Activated CD4-positive, alpha-beta T cell treated with anti-CD3 and anti-CD28 coated beads for 24 hours (primary cell): ENCODE measurements around the gene LCMT1.

Source experiments
- DNase-seq, 2 donors: peaks; one replicate each; pipeline ENCODE4 v3.0.0-alpha.2; 2020; ENCODE audit warnings: low read depth in 2 of 2

Gene LCMT1

DNA sequence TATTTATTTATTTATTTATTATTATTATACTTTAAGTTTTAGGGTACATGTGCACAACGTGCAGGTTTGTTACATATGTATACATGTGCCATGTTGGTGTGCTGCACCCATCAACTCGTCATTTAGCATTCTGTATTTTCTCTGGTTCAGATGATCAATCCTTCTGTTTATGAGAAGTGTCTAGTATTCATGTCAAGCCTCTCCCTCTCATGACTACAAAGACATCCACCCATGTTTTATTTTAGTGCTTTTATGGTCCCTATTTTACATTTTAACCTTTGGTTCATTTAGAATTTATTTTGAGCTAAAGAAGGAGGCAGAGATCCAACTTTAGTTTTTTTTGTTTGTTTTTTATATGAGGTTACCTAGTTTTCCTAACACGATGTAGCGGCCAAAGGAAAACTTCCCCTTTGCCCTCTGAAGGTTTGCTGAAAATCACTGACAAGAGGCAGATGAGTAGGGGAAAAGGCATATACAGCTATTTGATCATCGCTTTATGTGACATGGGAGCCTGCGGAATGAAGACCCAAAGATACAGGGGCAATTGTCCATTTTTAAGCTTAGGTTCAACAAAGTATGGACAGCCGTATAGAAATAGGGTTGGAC, 82.8 kb downstream of the LCMT1 start:
- no peak for DNase-seq

GRCh38 chr16:25198021-25198420, 86.5 kb downstream of the LCMT1 start:
- DNase-seq: no peak

DNA sequence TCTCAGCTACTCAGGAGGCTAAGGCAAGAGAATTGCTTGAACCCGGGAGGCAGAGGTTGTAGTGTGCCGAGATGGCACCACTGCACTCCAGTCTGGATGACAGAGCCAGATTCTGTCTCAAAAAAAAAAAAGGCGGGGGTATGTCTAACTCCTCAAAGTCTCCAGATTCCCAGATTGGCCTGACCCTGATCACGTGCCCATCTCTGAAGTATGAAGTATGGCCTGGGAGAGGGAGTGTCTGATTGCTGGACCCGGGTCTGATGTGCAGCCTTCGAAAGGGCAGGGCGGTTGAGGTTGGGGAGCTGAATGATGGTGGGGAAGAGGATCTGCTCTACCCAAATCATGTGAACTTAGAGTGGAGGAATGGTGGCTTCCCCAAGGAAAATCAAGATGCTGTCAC, 87.9 kb downstream of the LCMT1 start:
- DNase-seq: no peak

- no peak for DNase-seq
Observed at GRCh38 chr16:25210758-25211157, 99.2 kb downstream of the LCMT1 start.

- DNase-seq: no peak
Observed at GRCh38 chr16:25212636-25213035, 101.1 kb downstream of the LCMT1 start.

DNA sequence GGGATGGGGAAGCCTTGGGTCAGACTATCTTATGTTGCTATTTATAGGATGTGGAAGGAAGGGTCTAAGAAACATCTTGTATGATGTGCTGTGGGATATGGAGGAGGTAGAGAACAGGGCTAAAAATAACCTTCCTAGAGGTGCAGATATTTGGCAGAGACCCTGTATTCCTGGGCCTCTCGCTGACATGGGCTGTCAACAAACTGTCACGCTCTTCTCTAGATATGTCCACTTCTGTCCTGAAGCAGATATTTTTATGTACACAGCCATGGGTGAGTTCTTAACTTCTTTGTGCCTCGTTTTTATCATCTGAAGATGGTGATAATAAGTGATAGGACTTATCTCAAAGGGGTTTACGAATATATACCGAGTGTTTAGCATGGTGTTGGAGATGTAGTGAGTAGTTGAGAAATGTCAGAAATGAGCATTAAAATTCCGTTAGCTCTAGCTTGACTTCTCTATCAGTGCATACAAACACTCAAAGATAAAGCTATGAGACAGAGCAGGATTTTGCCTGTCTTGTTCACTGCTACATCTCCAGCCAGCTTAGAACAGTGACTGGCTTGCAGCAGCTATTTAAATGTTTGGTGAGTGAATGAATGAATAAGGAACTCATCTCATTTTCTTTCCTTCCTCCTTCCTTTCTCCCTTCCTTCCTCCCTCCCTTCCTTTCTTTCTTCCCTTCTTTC, 102.3 kb downstream of the LCMT1 start:
- DNase-seq: no peak

GRCh38 chr16:25217112-25217511, 105.6 kb downstream of the LCMT1 start:
- no peak for DNase-seq

DNA sequence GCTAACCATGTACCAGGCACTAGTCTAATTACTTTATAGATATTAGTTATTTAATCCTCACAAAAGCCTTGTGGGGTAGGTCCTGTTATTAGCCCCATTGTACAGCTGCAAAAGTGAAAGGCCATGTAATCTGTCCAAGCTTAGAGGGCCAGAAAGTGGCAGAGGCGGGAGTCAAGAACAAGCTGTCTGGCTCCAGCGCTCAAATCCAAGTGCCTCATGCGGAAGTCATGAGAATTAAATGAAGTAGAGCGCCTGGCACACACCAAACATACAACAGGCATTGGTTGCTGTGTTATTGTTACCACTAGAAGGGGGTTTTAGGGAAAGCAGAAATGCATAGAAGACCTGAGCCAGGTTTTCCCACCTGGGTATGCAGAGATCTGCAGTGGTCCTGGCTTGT, 106.4 kb downstream of the LCMT1 start:
- DNase-seq: no peak

- DNase-seq: no peak
Observed at GRCh38 chr16:25219070-25219737, 107.7 kb downstream of the LCMT1 start.

DNA sequence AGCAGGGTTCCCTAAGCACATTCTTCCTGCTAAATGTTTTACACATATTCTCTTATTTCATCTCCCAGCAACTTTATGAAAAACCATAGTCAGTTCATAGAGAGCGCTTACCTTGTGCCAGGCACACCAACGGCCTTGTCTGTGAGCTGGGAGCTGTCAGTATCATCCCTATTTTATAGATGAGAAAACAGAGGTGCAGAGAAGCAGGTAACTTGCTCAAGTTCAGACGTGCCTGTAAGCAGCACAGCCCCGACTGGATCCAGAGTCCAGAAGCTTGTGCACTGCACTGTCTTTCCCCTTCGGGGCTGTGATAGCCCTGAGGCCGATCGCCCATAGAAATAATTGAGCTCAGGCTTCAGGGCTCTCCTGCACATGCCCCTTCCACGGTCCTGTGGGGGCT, 111.4 kb downstream of the LCMT1 start:
- no peak for DNase-seq

DNA sequence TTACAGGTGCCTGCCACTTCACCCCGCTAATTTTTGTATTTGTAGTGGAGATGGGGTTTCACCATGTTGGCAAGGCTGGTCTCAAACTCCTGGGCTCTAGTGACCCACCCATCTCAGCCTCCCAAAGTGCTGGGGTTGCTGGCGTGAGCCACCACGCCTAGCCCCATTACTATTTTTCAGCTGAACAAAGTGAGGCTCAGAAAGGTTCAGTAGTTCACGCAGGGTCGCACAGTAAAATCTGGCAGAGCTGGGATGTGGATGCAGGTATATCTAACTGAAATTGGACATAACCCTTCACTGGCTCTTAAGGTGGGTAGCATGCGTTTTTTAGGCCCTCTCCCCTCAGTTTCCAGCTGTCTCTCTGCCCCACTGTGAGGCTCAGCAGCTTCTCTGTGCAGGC, 112.4 kb downstream of the LCMT1 start:
- DNase-seq: no peak

- no peak for DNase-seq
Observed at GRCh38 chr16:25224731-25225319, 113.3 kb downstream of the LCMT1 start.
